HG02885 (cell line): ENCODE results near the gene RAET1G.
"Not testable (repeated sequence)": the region's sequence is repeated elsewhere in the genome, so short reads cannot be mapped to it uniquely, and the experiment has no call there.

Experiments
- ATAC-seq: cut with Tn5 transposase; IDR thresholded peaks from one replicate; pipeline ENCODE4 v1.9.1; 2021; ENCODE audit warnings: mild to moderate bottlenecking; ENCODE audit not compliant: unreplicated experiment, poor library complexity

RAET1G gene, protein sequence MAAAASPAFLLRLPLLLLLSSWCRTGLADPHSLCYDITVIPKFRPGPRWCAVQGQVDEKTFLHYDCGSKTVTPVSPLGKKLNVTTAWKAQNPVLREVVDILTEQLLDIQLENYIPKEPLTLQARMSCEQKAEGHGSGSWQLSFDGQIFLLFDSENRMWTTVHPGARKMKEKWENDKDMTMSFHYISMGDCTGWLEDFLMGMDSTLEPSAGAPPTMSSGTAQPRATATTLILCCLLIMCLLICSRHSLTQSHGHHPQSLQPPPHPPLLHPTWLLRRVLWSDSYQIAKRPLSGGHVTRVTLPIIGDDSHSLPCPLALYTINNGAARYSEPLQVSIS

DNA sequence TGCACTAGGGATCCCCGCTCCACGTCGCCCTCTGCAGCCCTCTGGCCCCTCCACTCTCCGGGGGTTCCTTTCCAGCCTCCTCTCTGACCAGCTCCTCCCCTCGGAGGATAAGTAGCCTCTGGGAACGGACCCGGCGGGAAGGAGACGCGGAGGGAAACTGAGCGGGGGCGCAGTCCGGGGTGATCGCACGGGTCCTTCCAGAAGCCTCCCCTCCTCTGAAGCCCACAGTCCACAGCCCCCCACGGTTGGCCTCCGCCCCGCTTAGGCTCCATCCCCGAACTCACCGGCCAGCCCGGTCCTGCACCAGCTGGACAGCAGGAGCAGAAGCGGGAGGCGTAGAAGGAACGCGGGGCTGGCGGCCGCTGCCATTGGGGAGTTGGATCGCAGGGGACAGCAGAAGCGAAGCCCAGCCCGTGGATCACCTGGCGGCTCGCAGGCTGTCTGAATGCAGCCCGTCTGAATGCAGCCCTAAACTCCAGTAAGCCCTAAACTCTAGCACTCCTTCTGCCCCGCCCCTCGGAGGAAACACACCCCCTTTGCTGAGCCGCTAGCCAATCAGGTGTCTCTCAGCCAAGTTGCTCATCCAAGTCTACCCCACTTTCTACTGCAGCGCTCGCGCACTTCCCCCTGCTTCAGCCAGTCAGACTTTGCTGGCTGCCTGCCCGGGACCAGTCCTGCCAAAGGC, at the start of gene RAET1G:
TSS of gene RAET1G (minus strand) at position 480 of the 685 bp plus-strand sequence. CDS start at position 369, 111 bp downstream.
- ATAC-seq, result peak; percentile 58

DNA sequence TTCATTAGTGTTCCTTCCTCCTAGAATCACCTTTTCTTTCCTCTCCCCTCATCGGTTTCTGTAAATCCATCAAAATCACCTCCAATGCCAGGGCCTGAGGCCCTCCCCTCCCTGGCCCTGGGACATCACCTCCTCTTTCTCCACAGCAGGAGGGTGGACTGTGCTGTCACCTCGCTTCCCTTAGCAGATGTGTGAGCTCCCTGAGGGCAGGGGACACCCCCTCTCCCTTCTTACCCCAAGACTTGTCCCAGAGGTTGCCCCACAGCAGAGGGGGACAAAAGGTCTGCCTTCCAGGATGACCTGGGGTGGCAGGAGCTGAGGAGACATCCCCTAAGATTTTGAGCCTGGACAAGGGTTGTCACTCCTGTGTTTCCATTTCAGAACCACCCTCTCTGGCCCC, 46.7 kb upstream of the RAET1G start:
- no peak for ATAC-seq

DNA sequence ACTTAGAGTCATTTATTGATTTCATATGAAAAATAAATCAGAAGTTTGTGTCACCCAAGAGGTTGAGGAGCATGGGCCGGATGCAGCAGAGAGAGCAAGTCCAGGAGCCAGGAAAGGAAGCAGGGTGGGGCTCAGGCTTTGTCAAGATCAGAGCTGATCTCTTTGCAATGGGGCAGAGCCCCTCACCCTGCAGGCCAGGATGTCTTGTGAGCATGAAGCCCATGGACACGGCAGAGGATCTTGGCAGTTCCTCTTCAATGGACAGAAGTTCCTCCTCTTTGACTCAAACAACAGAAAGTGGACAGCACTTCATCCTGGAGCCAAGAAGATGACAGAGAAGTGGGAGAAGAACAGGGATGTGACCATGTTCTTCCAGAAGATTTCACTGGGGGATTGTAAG, 46.0 kb upstream of the RAET1G start:
- ATAC-seq, result not testable (repeated sequence)

DNA sequence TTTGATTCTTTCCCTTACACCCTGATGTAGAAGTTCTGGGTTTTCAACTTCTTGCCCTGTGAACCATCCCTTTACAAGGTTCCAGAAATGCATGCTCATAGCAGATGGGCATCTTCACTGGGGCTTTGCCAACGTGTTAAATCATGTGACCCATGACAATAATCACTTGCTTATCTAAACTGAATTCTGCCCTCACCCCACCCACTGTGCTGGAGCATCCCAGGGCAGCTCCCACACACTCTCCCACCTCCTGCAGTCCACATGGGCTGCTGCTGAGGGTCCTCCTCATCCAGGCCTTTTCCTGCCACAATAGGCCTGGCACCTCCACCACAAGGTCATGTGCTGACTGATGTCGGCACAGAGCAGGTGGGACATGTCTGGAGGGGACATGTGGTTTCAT, 45.1 kb upstream of the RAET1G start:
- ATAC-seq, result not testable (repeated sequence)

DNA sequence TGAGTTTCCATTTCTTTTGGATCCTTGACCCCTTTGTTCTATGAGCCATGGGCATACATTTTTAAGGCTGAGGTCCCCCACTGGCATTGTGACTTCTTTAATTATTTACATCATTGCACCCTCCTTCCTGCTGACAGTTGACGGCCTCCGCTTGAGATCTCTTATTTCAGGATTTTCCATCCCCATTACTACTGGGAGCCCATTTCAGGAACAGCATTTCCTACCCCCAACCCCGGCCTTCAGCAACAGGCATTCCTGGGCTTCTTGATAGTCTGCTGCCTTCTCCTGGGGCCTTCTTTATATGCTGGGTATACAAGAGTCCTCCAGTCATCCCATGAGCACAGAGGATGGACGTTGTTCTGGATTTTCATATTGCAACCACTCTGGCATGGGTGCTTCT, 44.7 kb upstream of the RAET1G start:
- ATAC-seq, result no peak

DNA sequence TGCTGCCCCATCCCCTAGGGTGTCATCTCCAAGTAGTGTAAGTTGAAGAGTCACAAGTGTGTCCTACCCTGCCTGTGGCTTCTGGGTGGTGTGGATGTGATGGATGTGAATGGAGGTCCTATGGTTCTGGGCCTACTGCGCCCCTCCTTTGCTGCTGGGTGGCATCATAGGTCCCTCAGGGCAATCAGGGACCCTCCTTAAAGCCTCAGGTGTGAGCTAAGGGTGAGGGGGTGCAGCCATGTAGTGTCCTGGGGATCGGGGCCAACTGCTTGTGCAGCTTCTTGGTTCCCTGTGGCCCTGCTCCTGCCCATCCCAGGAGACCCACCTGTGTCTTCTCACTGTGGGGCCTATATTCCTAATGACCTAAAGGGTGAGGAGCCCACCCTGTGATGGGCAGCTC, 43.4 kb upstream of the RAET1G start:
- not testable (repeated sequence) for ATAC-seq

DNA sequence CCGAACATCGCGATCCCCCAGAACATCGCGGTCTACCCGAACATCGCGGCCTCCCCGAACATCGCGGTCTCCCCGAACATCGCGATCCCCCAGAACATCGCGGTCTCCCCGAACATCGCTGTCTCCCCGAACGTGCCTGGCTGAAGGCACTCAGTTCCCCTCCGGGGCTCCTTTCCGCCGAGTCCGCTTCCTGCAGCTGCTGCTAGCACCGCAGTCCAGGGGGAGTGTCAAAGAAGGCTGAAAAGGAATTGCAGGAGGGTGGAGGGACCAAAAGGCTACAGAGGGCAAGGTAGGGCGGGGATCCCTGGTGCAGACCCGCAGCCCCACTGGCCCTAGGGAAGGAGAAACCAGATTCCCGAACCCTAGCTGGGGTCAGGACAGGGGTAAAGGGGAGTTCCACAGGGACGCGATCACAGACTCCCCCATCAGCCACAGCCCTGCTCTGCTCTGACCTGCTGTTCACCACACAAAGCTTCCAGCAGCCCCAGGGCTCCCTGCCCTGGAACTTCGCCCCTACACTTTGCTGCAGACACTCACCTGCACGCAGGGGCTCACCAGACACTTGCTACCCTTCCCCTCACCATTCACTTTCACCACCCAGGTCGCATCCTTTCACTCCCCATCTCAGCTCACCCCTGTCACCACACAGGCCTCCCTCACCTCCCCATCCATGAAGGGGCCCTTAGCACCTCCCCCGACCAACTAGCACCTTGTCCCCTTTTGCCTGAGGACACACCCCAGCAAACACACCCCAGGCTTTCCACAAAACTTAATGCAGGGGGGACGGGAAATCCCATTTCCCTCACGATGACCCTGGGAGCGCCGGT, 42.5 kb upstream of the RAET1G start:
- no peak for ATAC-seq

DNA sequence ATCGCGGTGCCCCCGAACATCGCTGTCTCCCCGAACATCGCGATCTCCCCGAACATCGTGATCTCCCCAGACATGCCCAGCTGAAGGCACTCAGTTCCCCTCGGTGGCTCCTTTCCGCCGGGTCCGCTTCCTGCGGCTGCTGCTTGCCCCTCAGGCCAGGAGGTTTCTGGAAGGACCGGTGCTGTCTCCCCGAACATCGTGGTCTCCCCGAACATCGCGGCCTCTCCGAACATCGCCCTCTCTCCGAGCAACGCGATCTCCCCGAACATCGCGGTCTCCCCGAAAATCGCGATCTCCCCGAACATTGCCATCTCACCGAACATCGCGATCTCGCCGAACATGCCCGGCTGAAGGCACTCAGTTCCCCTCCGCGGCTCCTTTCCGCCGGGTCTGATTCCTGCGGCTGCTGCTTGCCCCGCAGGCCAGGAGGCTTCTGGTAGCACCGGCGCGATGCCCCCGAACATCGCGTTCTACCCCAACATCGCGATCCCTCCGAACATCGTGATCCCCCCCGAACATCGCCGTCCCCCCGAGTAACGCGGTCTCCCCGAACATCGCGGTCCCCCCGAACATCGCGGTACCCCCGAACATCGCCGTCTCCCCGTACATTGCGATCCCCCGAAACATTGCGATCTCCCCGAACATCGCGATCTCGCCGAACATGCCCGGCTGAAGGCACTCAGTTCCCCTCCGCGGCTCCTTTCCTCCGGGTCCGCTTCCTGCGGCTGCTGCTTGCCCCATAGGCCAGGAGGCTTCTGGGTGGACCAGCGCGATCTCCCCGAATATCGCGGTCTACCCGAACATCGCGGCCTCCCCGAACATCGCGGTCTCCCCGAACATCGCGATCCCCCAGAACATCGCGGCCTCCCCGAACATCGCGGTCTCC, 41.6 kb upstream of the RAET1G start:
- no peak for ATAC-seq

DNA sequence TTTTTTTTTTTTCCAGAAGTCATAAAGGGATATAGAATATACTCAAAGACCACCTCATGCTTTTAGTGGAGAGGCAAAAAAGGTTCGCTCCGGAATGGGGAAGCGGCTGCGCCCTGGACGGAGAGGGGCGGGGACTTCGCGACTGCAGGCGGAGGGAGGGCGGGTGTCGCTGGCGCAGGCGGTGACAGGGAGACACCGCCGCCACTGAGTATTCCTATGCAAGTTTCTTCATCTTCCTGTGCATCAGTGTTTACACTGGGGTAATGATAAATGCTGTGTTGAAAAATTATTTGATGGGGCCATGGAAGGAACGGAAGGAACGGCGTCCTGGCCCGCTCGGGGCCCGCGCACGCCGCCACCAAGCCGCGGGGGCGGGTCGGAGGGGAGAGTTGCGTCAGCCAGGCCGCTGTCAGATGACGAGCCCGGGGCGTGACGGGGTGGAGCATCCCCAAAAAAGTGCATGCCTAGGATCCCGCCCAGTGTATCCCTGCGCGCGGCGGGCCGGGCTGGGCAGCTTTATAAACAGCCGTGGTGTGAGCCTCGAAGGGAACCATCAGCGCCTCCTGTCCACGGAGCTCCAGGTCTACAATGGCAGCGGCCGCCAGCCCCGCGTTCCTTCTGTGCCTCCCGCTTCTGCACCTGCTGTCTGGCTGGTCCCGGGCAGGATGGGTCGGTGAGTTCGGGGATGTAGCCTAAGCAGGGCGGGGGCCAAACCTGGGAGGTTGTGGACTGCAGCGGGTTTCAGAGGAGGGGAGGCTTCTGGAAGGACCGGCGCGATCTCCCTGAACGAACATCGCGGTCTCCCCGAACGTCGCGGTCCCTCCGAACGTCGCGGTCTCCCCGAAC, 40.8 kb upstream of the RAET1G start, which contains the start of gene ULBP1:
TSS of gene ULBP1 (plus strand) at position 482 of the 846 bp plus-strand sequence. CDS start at position 589, 107 bp downstream.
- peak; percentile 51 for ATAC-seq

DNA sequence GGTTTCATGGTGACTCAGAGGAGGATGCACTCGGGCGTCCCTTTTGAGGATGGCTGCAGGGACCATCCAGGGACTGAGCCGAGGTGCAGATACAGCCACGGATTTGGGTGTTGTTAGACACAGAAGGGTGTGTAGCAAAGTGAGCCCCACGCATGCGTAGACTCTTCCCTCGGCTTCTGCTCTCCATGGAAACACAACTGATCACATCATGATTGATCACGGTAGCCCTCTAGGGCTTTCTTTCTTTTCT, 40.2 kb upstream of the RAET1G start:
- ATAC-seq, result no peak

DNA sequence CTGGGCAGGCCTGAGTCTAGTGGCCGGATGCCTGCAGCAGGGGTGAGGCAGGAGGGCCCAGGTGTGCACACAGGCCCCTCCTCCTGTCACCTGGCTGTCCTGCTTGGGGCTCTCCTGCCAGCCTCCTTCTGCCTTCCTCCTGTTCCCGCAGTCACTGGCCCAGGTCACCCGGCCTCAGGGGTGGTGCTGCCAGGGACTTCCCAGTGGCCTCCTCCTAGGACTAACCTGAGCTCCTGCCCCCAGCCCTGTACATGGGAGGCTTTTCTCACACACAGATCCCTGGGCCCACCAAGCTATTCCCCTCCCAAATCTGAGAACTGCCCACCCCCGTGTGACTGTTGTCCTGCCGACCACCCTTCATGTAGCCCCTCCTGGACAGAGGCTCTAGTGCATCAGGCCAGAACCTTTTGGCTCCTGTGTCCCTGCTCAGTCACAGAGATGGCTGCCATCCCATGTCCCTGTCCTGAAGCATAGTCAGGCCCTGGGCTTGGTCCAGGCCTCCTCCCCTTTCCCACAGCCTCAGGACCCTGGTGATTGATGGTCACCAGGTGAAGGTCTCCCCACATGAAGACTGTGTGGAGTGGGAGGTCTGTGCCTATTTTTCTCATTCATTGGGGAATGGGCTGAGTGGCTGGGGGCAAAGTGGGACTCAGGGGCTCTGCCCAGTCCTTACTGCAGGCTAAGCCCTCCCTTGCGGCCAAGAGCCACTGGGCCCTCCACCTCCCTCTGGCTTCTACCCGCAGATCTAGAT, 39.7 kb upstream of the RAET1G start:
- no peak for ATAC-seq

DNA sequence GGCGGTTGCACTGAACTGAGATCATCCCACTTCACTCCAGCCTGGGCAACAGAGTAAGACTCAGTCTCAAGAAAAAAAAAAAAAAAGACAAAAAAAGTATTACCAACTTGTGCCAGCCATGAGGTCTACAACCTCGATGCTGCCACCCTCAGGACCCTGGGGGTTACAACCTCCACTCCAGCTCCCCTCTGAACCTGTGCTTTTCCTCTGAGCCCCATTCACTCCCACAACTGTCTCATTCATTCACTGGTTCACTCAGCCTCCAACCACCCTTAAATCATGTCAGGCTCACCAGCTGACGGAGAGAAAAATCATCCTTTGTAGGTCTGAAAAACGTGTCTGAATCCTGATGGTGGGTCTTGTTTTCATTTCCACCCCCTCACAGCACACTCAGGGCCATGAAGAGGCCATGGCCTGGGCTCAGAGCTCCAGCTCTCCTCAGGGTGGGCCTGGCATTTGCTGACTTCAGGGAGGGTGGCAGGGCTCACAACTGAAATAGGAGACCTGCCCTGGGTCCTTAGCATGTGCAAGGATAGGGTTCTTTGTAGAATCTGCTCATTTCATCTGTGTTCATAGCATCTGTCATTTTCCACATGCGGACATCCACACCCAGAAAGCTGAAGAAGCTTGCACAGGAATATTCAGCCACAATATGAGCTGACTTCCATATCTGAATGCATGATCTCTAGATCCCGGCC, 39.0 kb upstream of the RAET1G start:
- no peak for ATAC-seq

DNA sequence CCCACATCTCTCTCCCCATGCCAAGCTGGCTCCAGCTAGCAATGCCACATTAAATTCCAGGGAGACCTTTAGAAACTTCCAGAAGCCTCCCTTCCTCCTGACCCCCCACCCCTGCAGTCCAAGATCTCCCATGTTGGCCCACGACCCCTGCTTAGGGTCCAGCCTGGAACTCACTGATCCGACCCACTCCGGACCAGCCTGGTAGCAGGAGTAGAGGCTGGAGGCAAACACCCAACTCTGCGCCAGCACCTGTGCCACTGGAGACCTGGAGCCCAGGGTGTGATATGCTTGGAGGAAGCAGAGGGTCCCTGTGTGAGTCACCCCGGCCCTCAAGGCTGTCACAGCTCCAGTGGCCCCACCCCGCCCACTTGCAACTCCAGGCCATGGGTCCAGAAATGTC, 37.6 kb upstream of the RAET1G start:
- no peak for ATAC-seq

DNA sequence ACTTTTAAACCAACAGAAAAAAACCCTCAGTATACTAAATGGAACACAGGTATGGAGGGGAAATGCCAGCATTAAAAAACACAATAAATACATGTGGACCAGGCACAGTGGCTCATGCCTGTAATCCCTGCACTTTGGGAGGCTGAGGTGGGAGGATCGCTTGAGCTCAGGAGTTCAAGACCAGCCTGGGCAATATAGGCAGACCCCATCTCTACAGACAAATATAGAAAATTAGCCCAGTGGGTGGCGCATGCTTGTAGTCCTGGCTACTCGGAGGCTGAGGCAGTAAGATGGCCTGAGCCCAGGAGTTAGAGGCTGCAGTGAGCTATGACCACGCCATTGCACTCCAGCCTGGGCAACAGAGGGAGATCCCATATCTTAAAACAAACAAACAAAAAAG, 36.9 kb upstream of the RAET1G start:
- ATAC-seq, result not testable (repeated sequence)

DNA sequence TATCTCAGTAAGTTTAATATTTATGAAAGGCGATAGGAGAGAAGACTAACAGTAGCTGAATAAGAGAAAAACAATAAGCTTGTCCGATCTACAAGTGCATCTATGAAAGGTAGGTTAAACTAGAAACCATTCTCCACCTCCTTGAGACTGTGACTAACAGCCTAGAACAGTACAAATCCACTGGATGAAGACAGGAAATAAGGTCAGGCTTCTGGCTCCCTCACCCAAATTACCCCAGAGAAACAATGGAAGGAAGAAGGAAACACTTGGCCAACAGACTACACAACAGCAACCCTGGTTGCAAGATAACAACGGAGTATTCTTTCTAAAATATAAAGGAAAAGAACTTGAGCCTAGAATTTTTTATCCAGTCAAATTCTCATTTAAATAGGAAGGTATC, 35.2 kb upstream of the RAET1G start:
- ATAC-seq, result not testable (repeated sequence)

DNA sequence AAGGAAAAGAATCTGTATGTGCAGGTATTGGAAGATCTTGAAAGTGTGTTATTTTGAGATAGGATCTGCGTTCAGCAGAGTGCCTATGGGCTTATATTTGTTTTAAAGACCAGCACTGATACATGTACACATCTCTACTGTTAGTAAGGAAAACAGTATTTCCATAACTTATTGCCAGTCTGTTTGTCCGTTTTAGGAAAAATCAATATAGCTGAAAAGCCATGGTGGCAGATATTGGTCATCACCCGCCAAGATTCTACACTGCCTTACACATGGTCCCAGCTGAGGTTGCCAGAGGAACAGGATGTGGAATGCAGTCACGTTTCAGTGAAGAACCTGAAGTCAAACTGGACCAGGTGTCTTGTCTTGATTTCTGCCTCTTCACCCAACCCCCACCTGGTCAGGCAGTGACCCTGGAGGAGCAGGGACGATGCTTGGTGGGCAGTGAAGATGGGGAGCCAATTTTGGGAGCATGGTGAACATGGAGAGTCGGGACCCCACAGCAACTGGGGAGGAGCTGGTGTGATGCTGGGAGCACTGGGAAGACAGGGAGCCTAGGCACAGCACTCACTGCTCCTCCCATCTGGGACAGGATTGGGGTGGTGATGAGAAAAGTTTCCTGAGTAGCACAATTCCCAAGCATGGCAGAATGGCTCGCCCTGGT, 32.9 kb upstream of the RAET1G start:
- not testable (repeated sequence) for ATAC-seq

DNA sequence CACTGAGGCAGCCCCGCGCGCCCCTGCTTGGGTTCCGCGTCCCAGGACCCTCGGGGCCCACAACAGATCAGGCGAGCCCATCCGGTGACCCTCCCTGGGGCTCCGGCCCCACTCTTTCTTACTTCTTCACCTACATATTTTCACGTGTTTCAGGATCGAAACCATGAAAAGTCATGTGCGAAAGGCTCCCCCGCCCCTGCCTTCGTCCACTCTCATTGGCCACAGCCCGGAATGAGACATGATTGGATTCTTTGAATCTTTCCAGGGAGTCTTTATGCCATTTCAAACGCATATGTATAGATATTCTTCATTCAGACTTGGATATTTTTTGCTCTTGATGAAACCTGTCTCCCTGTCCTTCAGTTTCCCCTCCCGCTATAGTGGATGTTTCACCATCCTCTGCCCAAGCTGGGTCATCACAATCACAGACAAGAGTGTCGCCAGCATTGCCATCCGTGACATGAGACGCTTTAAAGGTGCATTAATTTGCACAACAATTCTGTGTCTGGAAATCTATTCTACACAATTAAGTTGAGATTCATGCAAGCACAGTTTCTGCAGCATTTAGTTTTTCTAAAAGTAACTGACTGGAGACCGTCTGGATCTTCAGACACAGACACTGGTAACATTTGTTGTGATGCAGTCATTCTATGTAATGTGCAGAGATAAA, 32.2 kb upstream of the RAET1G start:
- not testable (repeated sequence) for ATAC-seq
